ENCODE measurements around the gene GDAP2. TPM values are rescaled to one million over a fixed set of nuclear protein-coding genes. Genes with fewer than 3 reads are reported as not detected.

GDAP2 gene
- total RNA-seq, 2 donors from 2014 or later = 20.4 to 26.7 TPM

Other genes starting within 250 kb of the GDAP2 start
- gene WDR3, start 118 bp upstream of the GDAP2 start, total RNA-seq = 10 to 100 TPM; 32.2 to 44.4 TPM

All from activated naive CD4-positive, alpha-beta T cell treated with anti-CD3 and anti-CD28 coated beads, Interleukin-2, amount 50 U/mL, for 72 hours (primary cell).